Activated naive CD4-positive, alpha-beta T cell treated with anti-CD3 and anti-CD28 coated beads for 36 hours (primary cell): ENCODE data around the gene MME. TPM values are rescaled to one million over a fixed set of nuclear protein-coding genes. Genes with fewer than 3 reads are reported as not detected.
"Not testable (repeated sequence)": the region's sequence is repeated elsewhere in the genome, so short reads cannot be mapped to it uniquely, and the experiment has no call there.

Experiments used
- CTCF ChIA-PET: fragments of 350-600 bp; sonication (Branson Sonifier 250); formaldehyde crosslinking; loops from one replicate; lab custom pipeline; 2021; ENCODE audit warnings: antibody characterized with exemption; lab: Charles Lee
- DNase-seq: peaks from one replicate; pipeline ENCODE4 v3.0.0-alpha.2; 2020
- H3K27ac Mint-ChIP-seq: one replicate; pipeline ENCODE4 v1.8.0; 2021; ENCODE audit warnings: mild to moderate bottlenecking, mixed read lengths
- H3K27me3 Mint-ChIP-seq: one replicate; pipeline ENCODE4 v1.8.0; 2021; ENCODE audit warnings: low read depth, mixed read lengths
- H3K36me3 Mint-ChIP-seq: one replicate; pipeline ENCODE4 v1.8.0; 2021; ENCODE audit warnings: low read depth, mixed read lengths
- H3K4me1 Mint-ChIP-seq: one replicate; pipeline ENCODE4 v1.8.0; 2021; ENCODE audit warnings: low read depth, mixed read lengths
- H3K4me3 Mint-ChIP-seq: one replicate; pipeline ENCODE4 v1.8.0; 2021; ENCODE audit warnings: mild to moderate bottlenecking, moderate library complexity, mixed read lengths
- H3K9me3 Mint-ChIP-seq: one replicate; pipeline ENCODE4 v1.8.0; 2021; ENCODE audit warnings: mixed read lengths
- intact Hi-C: fragments of 100-400 bp; cut with micrococcal nuclease; formaldehyde crosslinking; loops from one replicate; pipeline ENCODE4 v1.15.1; 2023
- total RNA-seq, 2 experiments: library from RNA; stranded (reverse); gene quantifications; one replicate each; pipeline ENCODE4 v1.2.3, GENCODE V29; 2021

MME gene
- total RNA-seq, 2 experiments from 2014 or later = not detected

DNA sequence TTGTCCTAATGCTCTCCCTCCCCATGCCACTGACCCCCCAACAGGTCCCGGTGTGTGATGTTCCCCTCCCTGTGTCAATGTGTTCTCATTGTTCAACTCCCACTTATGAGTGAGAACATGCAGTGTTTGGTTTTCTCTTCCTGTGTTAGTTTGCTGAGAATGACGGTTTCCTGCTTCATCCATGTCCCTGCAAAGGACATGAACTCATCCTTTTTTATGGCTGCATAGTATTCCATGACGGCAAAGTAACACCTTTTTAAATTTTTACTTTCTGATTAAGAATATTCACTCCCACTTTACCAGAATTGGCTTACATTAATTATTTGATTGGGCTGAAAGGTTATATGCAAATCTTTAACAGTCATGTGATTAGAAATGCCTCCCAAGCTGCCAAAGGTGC is 135.9 kb downstream of the MME start:
- CTCF ChIA-PET, H3K4me1 Mint-ChIP-seq, H3K9me3 Mint-ChIP-seq, intact Hi-C loops, H3K27me3 Mint-ChIP-seq, DNase-seq, H3K27ac Mint-ChIP-seq, H3K4me3 Mint-ChIP-seq, H3K36me3 Mint-ChIP-seq: not testable (repeated sequence)

DNA sequence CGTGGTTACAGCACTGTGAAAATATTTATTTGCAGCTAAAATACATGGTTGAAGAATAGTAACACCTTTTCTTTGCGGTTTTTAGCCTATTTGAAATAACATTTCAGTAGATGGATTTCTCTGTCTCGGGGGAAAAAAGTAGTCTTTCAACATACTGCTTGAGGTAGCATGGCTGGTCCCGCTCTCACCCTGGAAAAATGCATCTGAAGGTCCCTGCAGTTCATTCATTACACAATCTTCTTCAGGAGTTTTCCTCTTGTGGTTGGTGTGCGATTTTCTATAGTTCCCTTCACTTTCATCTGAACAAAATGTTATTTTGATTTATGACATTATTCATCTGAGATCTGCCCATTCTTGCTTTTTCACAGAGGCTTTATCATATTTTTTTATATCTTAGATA is 137.5 kb downstream of the MME start:
- peaks cover 10% of the 10 kb centered on the region for H3K9me3 Mint-ChIP-seq
- no peaks in the 10 kb centered on the region for H3K27me3 Mint-ChIP-seq
- no peaks in the 10 kb centered on the region for H3K36me3 Mint-ChIP-seq
- H3K27ac Mint-ChIP-seq = no peak overlapping the region
- intact Hi-C loops = no loop called here
- CTCF ChIA-PET = no interaction called here
- DNase-seq = no peak
- H3K4me3 Mint-ChIP-seq = no peak overlapping the region
- H3K4me1 Mint-ChIP-seq = no peaks in the 10 kb centered on the region

DNA sequence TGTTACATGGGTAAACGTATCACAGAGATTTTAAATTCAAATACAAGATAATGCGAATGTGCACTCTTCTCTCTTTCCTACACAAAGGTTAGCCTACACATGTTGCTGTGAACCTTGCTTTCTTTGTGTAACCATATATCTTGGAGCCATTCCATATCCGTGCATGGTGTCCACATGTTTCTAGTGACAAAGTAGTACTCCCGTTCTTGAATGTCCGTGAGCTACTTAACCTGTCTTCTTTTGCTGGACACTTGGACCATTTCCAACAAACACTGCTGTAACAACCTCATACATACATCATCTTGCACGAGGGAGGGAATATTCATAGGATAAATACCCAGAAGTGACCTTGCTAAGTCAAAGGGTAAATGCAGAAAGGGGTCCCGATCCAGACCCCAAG is 138.3 kb downstream of the MME start:
- H3K4me3 Mint-ChIP-seq = no peak overlapping the region
- peaks cover 10% of the 10 kb centered on the region for H3K9me3 Mint-ChIP-seq
- no peak overlapping the region for H3K27ac Mint-ChIP-seq
- H3K36me3 Mint-ChIP-seq = no peaks in the 10 kb centered on the region
- intact Hi-C loops = no loop called here
- no peak for DNase-seq
- CTCF ChIA-PET = no interaction called here
- H3K4me1 Mint-ChIP-seq = no peaks in the 10 kb centered on the region
- H3K27me3 Mint-ChIP-seq = no peaks in the 10 kb centered on the region

DNA sequence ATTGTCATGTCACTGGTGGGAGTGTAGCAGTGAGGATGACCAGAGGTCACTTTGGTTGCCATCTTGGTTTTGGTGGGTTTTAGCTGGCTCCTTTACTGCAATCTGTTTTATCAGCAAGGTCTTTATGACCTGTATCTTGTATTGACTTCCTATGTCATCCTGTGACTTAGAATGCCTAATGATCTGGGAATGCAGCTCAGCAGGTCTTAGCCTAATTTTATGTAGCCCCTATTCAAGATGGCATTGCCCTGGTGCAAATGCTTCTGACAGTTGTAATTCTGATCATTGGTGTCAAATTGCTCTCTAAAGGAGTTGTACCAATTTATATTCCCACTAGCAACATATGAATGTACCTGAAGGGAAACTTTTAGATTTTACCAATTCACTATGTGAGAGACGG is 139.0 kb downstream of the MME start:
- no peak for DNase-seq
- Mint-ChIP-seq H3K36me3 (no peaks in the 10 kb centered on the region), H3K27me3 (no peaks in the 10 kb centered on the region), H3K9me3 (peaks cover 10% of the 10 kb centered on the region), H3K4me3 (no peak overlapping the region), H3K27ac (no peak overlapping the region), H3K4me1 (no peaks in the 10 kb centered on the region)
- intact Hi-C loops = no loop called here
- CTCF ChIA-PET = no interaction called here

DNA sequence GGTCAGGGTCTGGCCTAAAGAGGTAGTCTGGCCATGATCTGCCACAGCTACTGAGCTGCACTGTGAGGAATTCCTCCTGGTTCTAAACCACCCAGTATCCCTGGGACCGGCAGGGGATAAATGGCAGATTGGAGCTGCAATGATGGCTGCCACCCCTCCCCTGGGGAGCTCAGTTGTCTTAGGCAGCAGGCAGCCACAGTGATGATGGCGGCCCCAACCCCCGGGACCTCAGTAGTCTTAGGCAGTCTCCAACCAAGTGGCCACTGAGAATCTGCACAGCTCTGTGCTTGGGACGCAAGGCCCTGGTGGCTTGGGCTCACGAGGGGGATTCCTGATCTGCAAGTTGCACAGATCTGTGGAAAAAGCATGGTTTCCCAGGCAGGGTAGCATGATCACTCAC is 145.3 kb downstream of the MME start:
- Mint-ChIP-seq H3K9me3 (peaks cover 2% of the 10 kb centered on the region), H3K4me3 (no peak overlapping the region), H3K27me3 (peaks cover 2% of the 10 kb centered on the region), H3K4me1 (no peaks in the 10 kb centered on the region), H3K36me3 (no peaks in the 10 kb centered on the region), H3K27ac (no peak overlapping the region)
- CTCF ChIA-PET = no interaction called here
- intact Hi-C loops = no loop called here
- no peak for DNase-seq

DNA sequence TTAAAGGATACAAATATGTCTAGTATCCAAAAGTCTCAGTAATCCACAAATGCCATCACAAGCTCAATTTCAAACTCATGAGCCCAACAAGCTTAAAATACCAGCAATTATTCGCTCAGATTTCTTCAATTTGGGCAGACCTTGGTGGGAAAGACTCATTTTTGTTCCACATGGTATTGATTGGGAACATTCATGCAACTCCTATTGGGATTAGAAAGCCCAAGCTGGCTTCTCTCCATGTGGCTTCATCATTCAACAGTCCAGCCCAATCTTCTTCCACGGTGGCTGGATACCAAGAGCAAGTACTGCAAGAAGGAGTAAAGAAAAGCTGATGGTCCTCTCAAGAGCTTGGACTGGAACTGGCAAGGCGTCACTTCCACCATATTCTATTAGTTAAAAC is 147.0 kb downstream of the MME start:
- DNase-seq = no peak
- no peaks in the 10 kb centered on the region for H3K4me1 Mint-ChIP-seq
- peaks cover 2% of the 10 kb centered on the region for H3K27me3 Mint-ChIP-seq
- intact Hi-C loops = no loop called here
- H3K9me3 Mint-ChIP-seq = no peaks in the 10 kb centered on the region
- H3K27ac Mint-ChIP-seq = no peak overlapping the region
- no peak overlapping the region for H3K4me3 Mint-ChIP-seq
- no peaks in the 10 kb centered on the region for H3K36me3 Mint-ChIP-seq
- CTCF ChIA-PET = no interaction called here

DNA sequence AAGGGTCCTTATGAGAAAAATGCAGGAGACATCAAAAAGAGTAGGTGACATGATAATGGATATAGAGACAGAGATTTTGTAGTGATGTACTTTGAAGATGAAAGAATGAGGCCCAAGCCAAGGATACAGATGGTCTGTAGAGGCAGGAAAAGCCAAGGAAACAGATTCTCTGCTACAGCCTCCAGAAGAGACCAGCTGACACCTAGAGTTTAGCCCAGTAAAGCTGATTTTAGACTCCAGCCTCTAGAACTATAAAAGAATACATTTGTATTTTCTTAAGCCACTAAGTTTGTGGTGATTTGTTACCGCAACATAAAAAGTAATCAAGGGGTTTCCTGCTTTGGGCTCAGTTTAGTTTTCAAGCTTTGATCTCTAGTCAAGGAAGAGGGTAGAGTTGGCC is 148.6 kb downstream of the MME start:
- Mint-ChIP-seq H3K4me3 (no peak overlapping the region), H3K27ac (no peak overlapping the region), H3K27me3 (peaks cover 2% of the 10 kb centered on the region), H3K36me3 (no peaks in the 10 kb centered on the region), H3K9me3 (no peaks in the 10 kb centered on the region), H3K4me1 (no peaks in the 10 kb centered on the region)
- DNase-seq = no peak
- CTCF ChIA-PET = no interaction called here
- intact Hi-C loops = no loop called here

DNA sequence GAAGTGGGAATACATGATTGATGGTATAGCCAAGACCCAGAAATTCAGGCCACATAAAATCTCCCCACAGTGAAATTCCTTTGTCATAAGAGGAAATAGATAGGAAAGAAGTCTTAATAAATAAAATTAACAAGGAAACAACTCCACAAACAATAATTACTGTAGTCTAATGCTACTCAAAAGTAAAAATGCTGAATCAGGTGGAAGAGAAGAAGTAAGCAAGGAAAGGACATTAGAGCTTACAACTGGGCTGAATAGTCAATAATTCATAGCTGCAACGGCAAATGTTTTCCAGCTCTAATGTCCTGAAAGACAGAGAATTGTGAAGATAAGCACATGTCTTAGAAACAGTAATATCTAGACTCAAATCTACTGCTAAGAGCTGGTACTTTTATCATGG is 149.0 kb downstream of the MME start:
- H3K4me3 Mint-ChIP-seq = no peak overlapping the region
- no peaks in the 10 kb centered on the region for H3K4me1 Mint-ChIP-seq
- DNase-seq = no peak
- H3K27ac Mint-ChIP-seq = no peak overlapping the region
- CTCF ChIA-PET = interaction anchor here (0.9 kb wide), 1 partner anchor 313 kb away, joined by 3 read pairs; no protein-coding TSS in a partner anchor
- intact Hi-C loops = no loop called here
- H3K9me3 Mint-ChIP-seq = no peaks in the 10 kb centered on the region
- H3K27me3 Mint-ChIP-seq = peaks cover 2% of the 10 kb centered on the region
- H3K36me3 Mint-ChIP-seq = no peaks in the 10 kb centered on the region

DNA sequence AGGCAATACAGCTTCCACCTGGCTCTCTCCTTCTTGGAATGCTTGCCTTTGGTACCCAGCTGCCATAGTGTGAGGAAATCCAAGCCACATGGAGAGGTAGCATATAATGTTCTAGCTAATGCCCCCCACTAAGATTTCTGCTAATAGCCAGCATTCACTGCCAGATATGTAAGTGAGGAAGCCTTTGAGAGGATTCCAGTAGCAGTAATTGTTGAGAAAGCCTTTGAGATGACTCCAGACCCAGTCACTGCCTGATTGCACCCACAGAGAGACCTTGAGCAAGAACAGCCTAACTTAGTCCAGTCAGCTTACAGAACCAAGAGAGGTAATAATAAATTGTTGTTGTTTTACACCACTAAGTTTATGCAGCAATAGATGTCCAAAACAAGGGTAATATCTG is 150.3 kb downstream of the MME start:
- CTCF ChIA-PET = no interaction called here
- no peaks in the 10 kb centered on the region for H3K36me3 Mint-ChIP-seq

DNA sequence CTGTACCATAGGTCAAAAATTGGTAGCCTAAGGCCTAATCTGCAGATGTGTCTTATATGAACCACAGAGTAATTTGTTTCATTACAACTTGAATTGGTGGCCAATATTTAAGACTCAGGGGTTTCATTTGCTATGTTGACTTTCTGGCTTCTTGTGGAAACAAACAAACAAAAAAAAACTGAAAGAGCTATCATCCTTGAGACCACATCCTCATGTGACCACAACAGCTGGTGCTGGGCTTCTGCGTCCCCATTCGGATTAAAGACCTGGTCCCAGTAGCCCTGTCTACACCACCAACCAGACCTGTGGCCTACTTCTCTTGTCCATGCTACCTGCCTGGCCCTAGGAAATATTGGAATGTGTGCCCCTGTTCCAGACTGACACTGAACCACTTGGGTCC is 151.7 kb downstream of the MME start:
- H3K4me1 Mint-ChIP-seq = no peaks in the 10 kb centered on the region
- H3K27me3 Mint-ChIP-seq = peaks cover 2% of the 10 kb centered on the region
- no peak for DNase-seq
- H3K27ac Mint-ChIP-seq = no peak overlapping the region
- no peaks in the 10 kb centered on the region for H3K9me3 Mint-ChIP-seq
- CTCF ChIA-PET = no interaction called here
- no peaks in the 10 kb centered on the region for H3K36me3 Mint-ChIP-seq
- no peak overlapping the region for H3K4me3 Mint-ChIP-seq
- intact Hi-C loops = no loop called here

More for the DNA sequence above, 150.3 kb downstream of the MME start:
- Mint-ChIP-seq H3K9me3 (no peaks in the 10 kb centered on the region), H3K27me3 (peaks cover 2% of the 10 kb centered on the region), H3K4me1 (no peaks in the 10 kb centered on the region), H3K4me3 (no peak overlapping the region), H3K27ac (no peak overlapping the region)
- intact Hi-C loops = no loop called here
- DNase-seq = no peak

DNA sequence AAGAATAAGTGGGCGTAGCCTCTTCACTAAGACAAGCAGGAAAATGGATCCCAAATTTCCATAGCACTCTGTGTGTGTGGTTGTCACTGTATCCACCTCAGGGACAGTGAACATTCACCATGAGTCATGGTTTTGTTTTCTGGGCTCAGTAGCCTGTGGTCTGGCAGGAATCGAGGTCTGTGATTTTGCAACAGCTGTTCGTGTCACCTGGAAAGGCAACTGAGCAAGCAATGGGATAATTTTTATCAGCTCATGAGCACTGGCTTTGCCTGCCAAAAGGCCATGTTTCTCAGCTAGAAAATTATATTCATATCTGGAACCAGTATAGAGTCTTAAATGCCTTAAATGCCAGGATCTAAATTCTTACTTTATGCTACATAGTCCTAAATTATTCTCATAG is 152.5 kb downstream of the MME start:
- no peak overlapping the region for H3K27ac Mint-ChIP-seq
- H3K36me3 Mint-ChIP-seq = no peaks in the 10 kb centered on the region
- no peaks in the 10 kb centered on the region for H3K4me1 Mint-ChIP-seq
- no peaks in the 10 kb centered on the region for H3K9me3 Mint-ChIP-seq
- CTCF ChIA-PET = no interaction called here
- H3K4me3 Mint-ChIP-seq = no peak overlapping the region
- intact Hi-C loops = no loop called here
- no peaks in the 10 kb centered on the region for H3K27me3 Mint-ChIP-seq
- DNase-seq = no peak

DNA sequence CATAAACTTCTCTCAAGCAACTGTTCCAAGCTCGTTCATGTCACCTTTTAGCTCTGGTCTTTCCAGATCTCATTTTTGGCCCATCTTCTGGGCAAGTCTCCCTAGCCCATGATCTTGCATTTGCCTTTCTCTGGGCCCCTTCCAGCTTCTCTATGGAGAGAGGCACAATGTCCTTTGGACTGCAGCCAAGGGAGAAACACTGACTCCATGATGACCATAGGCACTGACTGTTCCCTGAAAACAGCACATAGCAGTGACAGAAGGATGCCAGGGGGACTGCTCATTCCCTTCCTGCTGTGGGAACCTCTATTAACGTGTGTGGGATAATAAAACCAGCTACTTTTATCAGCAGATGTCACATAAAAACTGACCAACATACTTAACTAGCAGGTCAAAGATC is 153.1 kb downstream of the MME start:
- CTCF ChIA-PET = no interaction called here
- Mint-ChIP-seq H3K4me3 (no peak overlapping the region), H3K27me3 (no peaks in the 10 kb centered on the region), H3K27ac (no peak overlapping the region), H3K4me1 (no peaks in the 10 kb centered on the region), H3K36me3 (no peaks in the 10 kb centered on the region), H3K9me3 (no peaks in the 10 kb centered on the region)
- DNase-seq = no peak
- intact Hi-C loops = no loop called here
